ENCODE measurements around the gene PPP2R2D. TPM values are rescaled to one million over a fixed set of nuclear protein-coding genes. Genes with fewer than 3 reads are reported as not detected.

The PPP2R2D gene
- total RNA-seq, 1 donor from 2014 or later: 34.0 TPM

DNA sequence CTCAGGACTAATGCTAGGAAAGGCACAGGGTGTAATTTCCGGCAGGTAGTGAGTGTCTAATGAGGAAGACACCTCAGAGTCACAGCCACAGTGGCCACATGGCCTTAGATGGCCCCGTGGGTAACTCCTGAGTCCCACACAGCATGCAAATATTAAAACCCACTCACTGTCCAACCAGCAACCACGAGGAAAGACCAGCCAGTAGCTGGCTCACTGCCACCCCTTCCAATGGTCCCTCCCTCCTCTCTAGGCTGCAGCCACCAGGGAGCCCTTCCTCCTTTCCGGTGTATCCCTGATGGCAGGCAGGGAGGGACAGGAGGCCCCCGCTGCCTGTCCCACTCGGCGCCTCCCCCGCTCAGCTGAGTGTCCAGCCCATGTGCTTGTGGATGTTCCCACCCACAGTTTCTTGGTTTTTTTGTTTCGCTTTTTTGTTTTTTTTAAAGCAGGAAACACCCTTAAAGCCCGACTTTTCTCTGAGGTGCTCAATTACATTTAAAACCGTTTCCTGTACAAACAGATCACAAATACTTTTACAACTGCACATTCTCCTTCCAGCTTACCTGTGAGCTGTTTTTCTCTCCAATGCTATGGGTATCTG, 71.8 kb downstream of the PPP2R2D start:
- no peaks in the 10 kb centered on the region for H3K27me3 Mint-ChIP-seq (ENCODE audit: low read depth)
- no peak for DNase-seq (ENCODE audit: low spot score in 2 of 2, unreplicated experiment in 2 of 2)
- H3K36me3 Mint-ChIP-seq: peaks cover 36% of the 10 kb centered on the region
- H3K27ac Mint-ChIP-seq: no peak overlapping the region
- H3K9me3 Mint-ChIP-seq: no peaks in the 10 kb centered on the region
- H3K4me1 Mint-ChIP-seq: peaks cover 8% of the 10 kb centered on the region
- TF ChIP-seq, protein P1, sequence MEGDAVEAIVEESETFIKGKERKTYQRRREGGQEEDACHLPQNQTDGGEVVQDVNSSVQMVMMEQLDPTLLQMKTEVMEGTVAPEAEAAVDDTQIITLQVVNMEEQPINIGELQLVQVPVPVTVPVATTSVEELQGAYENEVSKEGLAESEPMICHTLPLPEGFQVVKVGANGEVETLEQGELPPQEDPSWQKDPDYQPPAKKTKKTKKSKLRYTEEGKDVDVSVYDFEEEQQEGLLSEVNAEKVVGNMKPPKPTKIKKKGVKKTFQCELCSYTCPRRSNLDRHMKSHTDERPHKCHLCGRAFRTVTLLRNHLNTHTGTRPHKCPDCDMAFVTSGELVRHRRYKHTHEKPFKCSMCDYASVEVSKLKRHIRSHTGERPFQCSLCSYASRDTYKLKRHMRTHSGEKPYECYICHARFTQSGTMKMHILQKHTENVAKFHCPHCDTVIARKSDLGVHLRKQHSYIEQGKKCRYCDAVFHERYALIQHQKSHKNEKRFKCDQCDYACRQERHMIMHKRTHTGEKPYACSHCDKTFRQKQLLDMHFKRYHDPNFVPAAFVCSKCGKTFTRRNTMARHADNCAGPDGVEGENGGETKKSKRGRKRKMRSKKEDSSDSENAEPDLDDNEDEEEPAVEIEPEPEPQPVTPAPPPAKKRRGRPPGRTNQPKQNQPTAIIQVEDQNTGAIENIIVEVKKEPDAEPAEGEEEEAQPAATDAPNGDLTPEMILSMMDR (IDR thresholded peaks at IDR 0.05; ENCODE audit: unreplicated experiment): no peak
- H3K4me3 Mint-ChIP-seq: no peak overlapping the region

DNA sequence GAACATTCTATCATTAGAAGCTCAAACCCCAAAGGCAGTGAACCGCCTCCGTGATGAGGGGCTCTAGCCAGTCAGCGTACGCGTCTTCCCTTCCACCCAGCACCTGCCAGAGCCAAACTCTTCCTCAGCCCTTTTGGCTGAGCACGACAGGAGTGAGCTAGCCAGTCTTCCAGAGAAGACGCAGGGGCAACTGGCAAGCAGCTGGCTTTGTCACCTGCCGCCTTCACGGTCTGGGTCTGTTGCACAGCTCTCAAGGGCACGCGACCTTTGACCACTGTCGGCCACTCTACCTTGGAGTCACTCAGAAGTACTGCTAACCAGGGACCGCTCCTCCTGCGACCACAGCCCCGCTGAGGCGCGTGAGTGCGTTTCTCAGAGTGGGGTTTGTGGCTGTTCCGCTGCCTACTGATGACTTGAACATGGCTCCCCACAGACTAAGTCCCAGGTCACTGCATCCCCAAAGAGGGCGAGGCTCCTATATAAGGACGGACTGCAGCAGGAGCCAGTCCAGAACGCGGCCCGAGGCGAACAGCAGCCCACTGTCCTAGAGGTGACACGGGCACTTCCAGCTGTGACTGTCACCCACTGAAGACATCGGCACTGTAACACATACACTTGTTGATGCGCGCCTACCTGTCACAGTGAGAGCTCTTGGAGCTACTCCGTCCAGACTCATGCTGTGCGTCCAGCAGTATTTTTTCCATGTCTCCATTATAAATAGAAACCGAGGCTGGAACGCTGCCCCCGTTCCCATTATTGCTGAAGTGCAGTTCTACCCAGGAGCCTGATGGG, 72.5 kb downstream of the PPP2R2D start:
- Mint-ChIP-seq H3K27me3 (ENCODE audit: low read depth) (no peaks in the 10 kb centered on the region), H3K4me1 (peaks cover 15% of the 10 kb centered on the region), H3K27ac (no peak overlapping the region), H3K4me3 (no peak overlapping the region), H3K9me3 (no peaks in the 10 kb centered on the region), H3K36me3 (peaks cover 43% of the 10 kb centered on the region)
- TF ChIP-seq, protein P1 (IDR thresholded peaks at IDR 0.05; ENCODE audit: unreplicated experiment): no peak
- DNase-seq (ENCODE audit: low spot score in 2 of 2, unreplicated experiment in 2 of 2): no peak

DNA sequence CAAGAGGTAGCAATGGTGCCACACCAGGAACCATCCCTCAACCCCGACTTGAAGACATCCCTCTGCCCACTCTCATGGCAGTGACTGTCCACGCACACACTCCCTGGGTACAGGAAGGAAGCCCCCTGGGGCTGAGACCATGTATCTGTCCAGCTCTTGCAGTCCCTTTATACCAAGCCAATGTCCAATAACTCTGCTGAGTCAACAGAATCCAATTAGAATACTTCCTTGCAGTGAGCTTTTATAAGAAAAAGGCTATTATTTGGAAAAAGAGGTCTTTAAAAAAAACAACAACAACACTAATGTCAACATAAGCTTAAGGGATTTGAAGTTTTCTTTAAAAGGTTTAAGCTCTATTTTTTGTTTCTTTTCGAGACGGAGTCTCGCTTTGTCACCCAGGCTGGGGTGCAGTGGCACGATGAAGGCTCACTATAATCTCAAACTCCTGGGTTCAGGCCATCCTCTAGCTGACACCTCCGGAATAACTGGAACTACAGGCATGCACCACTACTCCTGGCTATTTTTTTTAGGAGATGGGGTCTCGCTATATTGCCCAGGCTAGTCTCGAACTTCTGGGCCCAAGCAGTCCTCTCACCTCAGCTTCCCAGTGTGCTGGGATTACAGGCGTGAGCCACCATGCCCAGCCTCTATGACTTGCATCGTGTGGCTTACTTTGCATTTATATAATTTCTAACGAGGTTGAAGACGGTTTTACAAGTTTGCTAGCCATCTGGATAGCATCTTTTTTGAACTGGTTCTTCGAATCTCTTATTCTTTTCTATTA, 73.4 kb downstream of the PPP2R2D start:
- Mint-ChIP-seq H3K36me3 (peaks cover 39% of the 10 kb centered on the region), H3K27me3 (ENCODE audit: low read depth) (peaks cover 2% of the 10 kb centered on the region), H3K4me1 (peaks cover 21% of the 10 kb centered on the region), H3K4me3 (no peak overlapping the region), H3K27ac (no peak overlapping the region), H3K9me3 (no peaks in the 10 kb centered on the region)
- DNase-seq (ENCODE audit: low spot score in 2 of 2, unreplicated experiment in 2 of 2): no peak
- TF ChIP-seq, protein P1 (IDR thresholded peaks at IDR 0.05; ENCODE audit: unreplicated experiment): no peak

DNA sequence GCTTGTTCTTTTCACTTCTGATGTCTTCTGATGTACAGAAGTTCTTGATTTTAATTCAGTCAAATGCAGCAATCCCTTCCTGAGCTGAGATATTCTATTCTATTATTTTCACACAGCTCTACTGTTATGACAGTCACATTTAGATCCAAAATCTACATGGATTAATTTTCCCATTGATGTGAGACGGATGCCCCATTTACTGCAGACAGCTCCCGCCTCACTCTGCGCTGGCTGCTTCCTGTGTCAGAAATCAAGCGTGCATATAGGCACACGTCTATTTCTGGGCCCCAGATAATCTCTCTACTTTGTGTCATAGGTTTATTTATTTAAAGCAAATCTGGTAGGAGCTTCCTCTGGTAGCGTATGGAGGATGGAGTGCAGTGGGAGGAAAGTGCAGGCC, 74.2 kb downstream of the PPP2R2D start:
- TF ChIP-seq, protein P1 (IDR thresholded peaks at IDR 0.05; ENCODE audit: unreplicated experiment): no peak
- no peak overlapping the region for H3K27ac Mint-ChIP-seq
- H3K36me3 Mint-ChIP-seq: peaks cover 41% of the 10 kb centered on the region
- peaks cover 28% of the 10 kb centered on the region for H3K4me1 Mint-ChIP-seq
- H3K9me3 Mint-ChIP-seq: no peaks in the 10 kb centered on the region
- DNase-seq (ENCODE audit: low spot score in 2 of 2, unreplicated experiment in 2 of 2): no peak
- no peak overlapping the region for H3K4me3 Mint-ChIP-seq
- H3K27me3 Mint-ChIP-seq (ENCODE audit: low read depth): peaks cover 9% of the 10 kb centered on the region

DNA sequence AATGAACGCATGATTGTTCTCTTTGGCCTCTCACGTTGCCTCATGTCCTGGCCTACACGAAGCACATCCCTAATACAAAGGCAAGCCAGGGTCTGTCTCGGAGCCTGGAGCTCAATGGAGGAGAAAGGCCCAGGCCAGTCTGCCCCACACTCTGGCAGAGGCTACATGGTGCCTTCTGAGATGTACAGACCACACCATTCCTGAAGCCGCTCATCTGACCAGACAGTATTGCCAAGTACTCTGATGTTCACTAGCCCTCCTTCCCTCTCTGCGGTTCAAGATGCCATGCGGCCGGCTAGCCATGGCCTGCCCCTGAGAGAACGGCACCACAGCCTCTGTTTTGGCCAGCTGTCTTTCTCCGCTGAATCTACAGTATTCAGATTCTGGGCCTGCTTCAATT, 75.0 kb downstream of the PPP2R2D start:
- Mint-ChIP-seq H3K27ac (no peak overlapping the region), H3K36me3 (peaks cover 34% of the 10 kb centered on the region), H3K4me3 (no peak overlapping the region), H3K27me3 (ENCODE audit: low read depth) (peaks cover 12% of the 10 kb centered on the region), H3K4me1 (peaks cover 31% of the 10 kb centered on the region), H3K9me3 (no peaks in the 10 kb centered on the region)
- TF ChIP-seq, protein P1 (IDR thresholded peaks at IDR 0.05; ENCODE audit: unreplicated experiment): no peak
- no peak for DNase-seq (ENCODE audit: low spot score in 2 of 2, unreplicated experiment in 2 of 2)
